Measurements from ENCODE around the gene DUSP5.

The DUSP5 gene

GRCh38 chr10:110480387-110480786 is 17.3 kb upstream of the DUSP5 start:
- DNase-seq (ENCODE audit: low read depth in 2 of 2): no peak

- no peak for DNase-seq (ENCODE audit: low read depth in 2 of 2)
These were observed 15.8 kb upstream of the DUSP5 start for GRCh38 chr10:110481919-110482318.

- DNase-seq (ENCODE audit: low read depth in 2 of 2): no peak
These were observed 14.1 kb upstream of the DUSP5 start for GRCh38 chr10:110483633-110484032.

- DNase-seq (ENCODE audit: low read depth in 2 of 2): no peak
These were observed 12.2 kb upstream of the DUSP5 start for GRCh38 chr10:110485541-110485940.

- no peak for DNase-seq (ENCODE audit: low read depth in 2 of 2)
These were observed 10.9 kb upstream of the DUSP5 start for GRCh38 chr10:110486680-110487410.

- no peak for DNase-seq (ENCODE audit: low read depth in 2 of 2)
These were observed 10.0 kb upstream of the DUSP5 start for GRCh38 chr10:110487411-110488331.

- no peak for DNase-seq (ENCODE audit: low read depth in 2 of 2)
These were observed 9.4 kb upstream of the DUSP5 start for GRCh38 chr10:110488332-110488681.

- DNase-seq (ENCODE audit: low read depth in 2 of 2): no peak
These were observed 8.8 kb upstream of the DUSP5 start for GRCh38 chr10:110488940-110489339.

GRCh38 chr10:110490640-110491039 is 7.1 kb upstream of the DUSP5 start:
- DNase-seq (ENCODE audit: low read depth in 2 of 2): no peak

GRCh38 chr10:110491346-110491745 is 6.4 kb upstream of the DUSP5 start:
- no peak for DNase-seq (ENCODE audit: low read depth in 2 of 2)

- no peak for DNase-seq (ENCODE audit: low read depth in 2 of 2)
These were observed 5.5 kb upstream of the DUSP5 start for GRCh38 chr10:110492069-110492822.

GRCh38 chr10:110493832-110494426 is 3.8 kb upstream of the DUSP5 start:
- no peak for DNase-seq (ENCODE audit: low read depth in 2 of 2)

GRCh38 chr10:110494532-110494931 is 3.2 kb upstream of the DUSP5 start:
- no peak for DNase-seq (ENCODE audit: low read depth in 2 of 2)

- peak; percentile 38 to 54 for DNase-seq (ENCODE audit: low read depth in 2 of 2)
These were observed 1.8 kb upstream of the DUSP5 start for GRCh38 chr10:110495731-110496552.

- DNase-seq (ENCODE audit: low read depth in 2 of 2): no peak
These were observed 912 bp upstream of the DUSP5 start for GRCh38 chr10:110496553-110497437.

- DNase-seq (ENCODE audit: low read depth in 2 of 2): peak; percentile 14 to 50
These were observed 627 bp downstream of the DUSP5 start for GRCh38 chr10:110498087-110498981.

- DNase-seq (ENCODE audit: low read depth in 2 of 2): no peak
These were observed 1.5 kb downstream of the DUSP5 start for GRCh38 chr10:110498982-110499795.
